Non-pigmented ciliary epithelial cell (primary cell): ENCODE data around the gene TMEM14A.
"Not testable (repeated sequence)": the region's sequence is repeated elsewhere in the genome, so short reads cannot be mapped to it uniquely, and the experiment has no call there.

ENCODE experiments used
- DNase-seq: peaks from one replicate; pipeline ENCODE4 v3.0.0-alpha.2; 2010; ENCODE audit warnings: low read depth

TMEM14A gene

DNA sequence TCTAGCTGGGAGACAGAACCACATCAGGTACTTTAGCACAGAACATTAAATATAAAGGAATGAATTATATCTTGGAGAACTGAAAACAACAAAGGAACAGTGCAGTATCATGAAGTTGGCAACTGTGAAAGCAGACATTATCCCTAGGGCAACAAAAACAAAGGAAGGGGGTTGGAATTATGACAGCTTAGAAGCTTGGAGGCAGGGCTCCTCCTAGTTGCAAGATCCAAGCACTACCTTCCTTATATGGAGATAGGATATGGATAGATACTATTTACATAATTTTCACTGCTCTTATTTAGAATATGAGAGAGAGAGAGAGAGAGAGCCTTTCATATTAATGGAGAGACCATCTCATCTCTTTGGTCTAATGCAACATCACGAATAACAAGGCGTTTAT is 27.0 kb downstream of the TMEM14A start:
- DNase-seq = no peak

DNA sequence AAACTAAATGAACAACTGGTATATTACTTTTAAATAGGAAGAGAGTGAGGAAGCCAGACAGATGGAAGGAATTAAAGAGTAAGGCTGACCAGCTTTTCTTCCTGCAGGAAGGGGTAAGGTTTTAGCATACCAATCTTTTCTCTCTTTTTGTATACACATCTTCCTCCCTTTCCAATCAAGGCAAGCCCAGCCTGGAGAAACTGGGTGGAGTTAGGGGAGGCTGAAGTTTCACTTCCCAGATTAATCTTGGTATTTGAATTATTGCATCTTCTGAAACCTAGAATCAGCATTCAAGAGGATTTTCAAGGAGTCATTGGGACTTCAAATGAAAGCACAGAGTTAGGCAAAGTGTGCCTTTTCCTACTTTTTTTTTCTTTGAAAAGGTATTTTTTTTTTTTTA is 33.1 kb downstream of the TMEM14A start:
- DNase-seq = no peak

DNA sequence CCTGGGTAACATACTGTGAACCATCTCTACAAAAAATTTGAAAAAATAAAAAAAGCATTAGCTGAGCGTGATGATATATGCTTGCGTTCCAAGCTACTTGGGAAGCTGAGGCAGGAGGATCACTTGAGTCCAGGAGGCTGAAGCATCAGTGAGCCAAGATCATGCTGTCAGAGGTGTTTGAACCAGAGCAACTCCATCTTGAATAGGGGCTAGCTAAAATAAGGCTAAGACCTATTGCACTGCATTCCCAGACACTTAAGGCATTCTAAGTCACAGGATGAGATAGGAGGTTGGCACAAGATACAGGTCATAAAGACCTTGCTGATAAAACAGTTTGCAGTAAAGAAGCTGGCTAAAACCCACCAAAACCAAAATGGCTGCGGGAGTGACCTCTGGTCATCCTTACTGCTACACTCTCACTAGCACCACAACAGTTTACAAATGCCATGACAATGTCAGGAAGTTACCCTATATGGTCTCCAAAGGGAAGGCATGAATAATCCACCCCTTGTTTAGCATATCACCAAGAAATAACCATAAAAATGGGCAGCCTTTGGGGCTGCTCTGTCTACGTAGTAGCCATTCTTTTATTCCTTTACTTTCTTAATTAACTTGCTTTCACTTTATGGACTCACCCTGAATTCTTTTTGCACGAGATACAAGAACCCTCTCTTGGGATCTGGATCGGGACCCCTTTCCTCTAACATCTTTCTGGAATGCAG is 34.0 kb downstream of the TMEM14A start:
- not testable (repeated sequence) for DNase-seq

DNA sequence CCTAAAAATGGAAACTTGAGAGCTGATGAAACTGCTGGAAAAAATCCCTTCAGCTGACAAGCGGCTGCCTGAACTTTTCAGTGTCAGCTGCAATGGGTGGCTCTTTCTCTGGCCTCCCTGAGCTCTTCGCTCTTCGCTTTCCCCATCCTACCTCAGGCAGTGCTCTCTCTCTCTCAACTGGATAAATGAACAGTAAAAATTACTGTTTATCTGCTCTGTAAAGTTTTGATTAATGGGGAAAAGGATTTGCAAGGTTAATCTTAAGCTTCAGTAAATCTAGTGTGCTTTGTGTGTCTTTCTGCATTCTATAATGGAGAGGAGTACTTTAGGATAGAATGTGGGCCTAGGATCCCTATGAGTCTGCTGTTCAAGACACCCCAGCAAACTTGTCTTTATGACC is 35.1 kb downstream of the TMEM14A start:
- no peak for DNase-seq

DNA sequence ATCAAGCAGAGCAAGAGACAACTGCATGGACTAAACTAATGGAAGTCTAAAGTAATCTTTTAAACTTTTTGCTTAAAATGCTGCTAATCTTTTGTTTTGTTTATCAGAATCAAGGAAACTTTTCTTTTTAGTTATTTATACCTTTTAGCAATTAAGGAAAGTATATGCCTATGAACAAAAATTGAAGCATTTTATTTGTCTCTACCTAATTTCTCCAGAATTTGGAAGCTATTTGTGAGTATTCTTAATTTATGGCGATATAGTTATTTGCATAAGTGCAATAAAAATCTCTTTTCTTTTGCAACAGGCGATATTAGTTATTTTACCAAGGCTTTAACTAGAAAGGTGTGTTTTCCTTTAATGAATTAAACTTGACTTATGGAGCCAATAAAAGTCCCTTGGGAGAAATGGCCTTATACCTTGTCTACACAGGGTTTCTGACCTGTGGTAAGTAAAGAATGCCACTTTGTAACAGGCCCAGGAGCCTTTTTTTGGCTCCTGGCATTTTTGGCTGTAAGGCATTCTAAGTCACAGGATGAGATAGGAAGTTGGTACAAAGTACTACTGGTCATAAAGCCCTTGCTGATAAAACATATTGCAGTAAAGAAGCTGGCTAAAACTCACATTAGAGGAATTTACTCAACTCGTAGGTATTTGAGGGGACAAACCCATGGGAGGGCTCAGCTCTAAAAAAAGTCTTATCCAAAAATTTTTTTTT is 37.2 kb downstream of the TMEM14A start:
- DNase-seq = no peak

DNA sequence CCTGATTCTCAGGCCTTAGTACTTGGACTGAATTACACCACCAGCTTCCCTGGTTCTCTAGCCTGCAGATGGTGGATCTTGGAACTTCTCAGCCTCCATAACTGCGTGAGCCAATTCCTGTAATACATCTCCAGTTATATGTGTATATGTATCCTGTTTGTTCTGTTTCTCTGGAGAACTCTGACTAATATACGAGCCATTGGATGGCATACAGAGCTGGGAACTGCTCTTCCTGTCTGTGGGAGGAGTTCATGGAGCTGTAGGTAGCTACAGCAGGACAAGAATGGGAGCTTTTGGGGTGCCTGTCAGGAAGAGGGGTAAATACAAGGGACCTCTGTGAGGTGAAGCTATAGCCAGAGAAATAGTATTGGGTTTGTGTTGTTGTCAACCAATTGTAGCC is 41.2 kb downstream of the TMEM14A start:
- DNase-seq = no peak

DNA sequence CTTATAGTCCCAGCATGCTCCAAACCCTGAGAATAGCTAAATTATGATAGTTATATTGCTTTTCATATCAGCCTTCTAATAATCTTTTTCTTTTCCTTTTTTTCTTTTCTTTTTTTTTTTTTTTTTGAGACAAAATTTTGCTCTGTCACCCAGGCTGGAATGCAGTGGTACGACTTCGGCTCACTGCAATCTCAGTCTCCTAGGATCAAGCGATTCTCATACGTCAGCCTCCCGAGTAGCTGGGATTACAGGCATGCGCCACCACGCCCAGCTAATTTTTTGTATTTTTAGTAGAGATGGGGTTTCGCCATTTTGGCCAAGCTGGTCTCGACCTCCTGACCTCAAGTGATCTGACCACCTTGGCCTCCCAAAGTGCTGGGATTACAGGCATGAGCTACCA is 43.8 kb downstream of the TMEM14A start:
- DNase-seq = not testable (repeated sequence)

DNA sequence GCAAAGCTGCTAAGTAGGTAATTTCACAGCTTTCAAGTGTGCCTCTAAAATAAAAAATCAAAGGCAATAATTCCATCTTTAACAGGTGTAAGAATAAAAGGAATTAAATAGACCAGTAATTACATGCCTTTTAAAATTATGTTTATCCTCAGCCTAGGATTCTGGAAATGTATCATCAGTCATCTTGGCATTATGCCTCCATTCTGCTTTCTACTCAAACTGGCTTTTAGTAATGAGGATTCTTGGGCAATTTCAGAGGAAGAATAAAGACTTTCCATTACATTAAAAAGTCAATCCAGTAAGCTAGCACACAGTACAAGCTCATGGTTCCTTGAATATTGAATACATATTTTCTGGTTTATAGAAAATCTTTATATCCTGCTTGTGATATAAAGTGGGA is 47.6 kb downstream of the TMEM14A start:
- DNase-seq = no peak

DNA sequence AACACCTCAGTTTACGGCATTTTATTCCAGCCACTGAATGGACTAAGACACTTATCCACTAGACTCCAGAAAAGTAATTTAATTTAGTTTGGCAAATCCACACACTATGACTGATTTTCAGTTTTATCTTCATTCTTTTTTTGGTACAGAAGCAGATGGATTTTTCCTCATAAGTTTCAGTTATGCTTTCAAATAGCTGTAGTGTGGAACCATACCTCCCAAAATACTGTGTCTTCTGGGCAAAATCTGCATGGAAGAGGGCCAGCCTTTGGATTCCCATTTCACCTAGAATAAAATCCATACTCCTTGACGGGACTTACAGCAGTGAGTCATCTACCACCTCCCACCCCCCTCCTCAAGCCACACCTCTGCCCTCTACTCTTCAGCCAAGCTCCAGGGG is 49.4 kb downstream of the TMEM14A start:
- DNase-seq = no peak

DNA sequence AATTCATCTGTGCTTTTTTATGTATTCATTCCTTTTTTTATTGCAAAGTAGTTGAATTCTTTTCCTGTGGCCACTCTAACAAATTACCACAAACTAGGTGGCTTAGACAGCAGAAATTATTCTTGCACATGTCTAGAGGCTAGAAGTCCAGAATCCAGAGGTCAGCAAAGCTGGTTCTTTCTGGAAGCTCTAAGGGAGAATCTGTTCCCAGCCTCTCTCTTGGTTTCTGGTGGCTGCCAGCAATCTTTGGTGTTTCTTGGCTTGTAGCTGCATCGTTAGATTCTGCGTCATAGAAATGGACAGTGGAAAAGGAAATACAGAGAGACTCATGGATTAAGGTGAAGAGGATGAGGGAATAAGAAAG is 53.1 kb downstream of the TMEM14A start:
- DNase-seq = no peak

DNA sequence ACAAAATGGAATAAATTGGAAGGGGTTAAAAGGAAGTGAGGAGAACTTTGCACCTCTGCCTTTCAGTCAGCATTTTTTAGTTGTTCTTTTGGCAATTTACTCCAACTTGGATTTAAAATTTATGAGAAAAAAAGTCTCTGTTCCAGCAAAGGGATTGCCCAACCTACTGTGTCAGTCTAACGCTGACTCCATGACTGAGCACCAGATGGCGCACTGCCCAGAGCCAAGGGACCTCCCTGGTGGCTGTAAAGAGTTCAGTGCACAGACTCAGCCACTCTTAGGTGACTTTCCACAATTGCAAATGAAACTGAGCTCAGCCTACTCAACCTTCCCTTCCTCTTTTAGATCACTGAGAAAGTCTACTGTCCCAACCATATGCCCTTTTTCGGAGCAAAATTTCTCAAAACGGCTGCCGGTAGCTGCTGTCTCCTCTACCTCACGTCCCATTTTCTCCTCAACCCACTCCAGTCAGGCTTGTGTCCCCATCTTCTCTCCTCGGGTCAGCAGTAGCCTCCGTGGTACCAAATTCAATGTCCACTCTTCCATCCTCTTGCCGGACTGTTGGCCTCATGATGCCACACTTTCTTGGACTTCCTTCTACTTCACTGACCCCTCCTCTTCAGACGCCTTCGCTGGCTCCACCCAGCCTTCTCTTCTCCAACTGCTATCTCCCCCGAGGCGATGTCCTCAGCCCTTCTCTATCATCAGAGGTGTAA is 53.7 kb downstream of the TMEM14A start:
- DNase-seq = peak; percentile 22

DNA sequence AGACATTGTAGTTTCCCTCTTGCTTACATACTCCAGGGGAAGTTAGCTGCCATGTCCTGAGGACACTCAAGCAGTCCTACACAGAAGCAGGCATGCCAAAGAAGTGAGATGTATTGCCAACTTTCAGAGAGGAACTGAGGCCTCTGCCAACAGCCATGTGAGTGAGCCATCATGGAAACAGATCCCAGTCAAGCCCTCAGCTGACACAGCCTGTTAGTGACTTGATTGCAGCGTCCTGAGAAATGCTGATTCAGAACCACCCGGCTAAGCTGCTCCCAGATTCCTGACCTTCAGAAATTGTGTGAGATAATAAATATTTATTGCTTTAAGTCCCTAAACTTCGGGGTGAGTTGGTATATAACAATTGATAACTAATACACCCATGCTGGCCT is 54.2 kb downstream of the TMEM14A start:
- no peak for DNase-seq

DNA sequence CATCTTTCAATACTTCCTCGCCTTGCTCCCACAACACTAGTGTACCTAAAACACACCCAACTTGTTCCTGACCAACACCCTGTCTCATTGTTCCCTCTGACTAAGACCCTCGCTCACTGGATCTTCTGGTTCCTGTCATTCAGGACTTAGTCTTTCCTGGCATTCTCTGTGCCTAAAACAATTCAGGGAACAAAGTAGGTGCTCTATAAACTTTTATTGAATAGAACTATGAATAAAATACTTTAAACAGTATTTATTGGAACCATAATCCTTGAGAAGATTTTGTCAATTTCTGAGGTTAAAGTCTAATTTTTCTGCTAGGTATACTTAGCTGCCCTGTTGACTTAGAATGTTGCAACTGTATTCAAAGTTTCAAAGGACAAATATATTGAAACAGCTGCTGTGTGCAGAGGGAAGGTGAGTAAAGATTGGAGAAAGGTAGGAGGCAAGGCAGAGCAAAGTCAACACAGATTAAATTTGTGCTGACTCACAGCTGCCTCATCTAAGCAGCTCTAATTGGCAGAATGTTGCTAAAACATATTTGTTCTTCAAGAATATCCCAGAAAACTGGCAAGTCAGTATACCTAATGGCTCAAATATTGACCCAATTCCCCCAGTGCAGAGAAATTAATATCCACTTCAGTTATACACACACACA is 54.8 kb downstream of the TMEM14A start:
- DNase-seq = no peak

DNA sequence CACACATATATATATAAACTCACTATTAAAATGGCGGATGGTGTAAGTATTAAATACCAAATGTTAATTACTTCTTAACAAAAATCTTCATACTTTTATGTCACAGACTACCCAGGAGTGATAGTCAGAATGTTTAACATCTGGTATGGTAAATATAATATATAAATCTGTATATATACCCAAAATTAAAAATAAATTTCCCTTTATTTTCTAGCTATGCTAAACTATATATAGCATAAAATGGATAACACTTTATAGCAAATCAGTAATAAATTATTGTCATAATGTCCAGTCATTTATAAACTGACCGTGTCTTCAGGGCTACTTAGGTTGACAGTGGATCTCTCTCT is 55.3 kb downstream of the TMEM14A start:
- DNase-seq = no peak

DNA sequence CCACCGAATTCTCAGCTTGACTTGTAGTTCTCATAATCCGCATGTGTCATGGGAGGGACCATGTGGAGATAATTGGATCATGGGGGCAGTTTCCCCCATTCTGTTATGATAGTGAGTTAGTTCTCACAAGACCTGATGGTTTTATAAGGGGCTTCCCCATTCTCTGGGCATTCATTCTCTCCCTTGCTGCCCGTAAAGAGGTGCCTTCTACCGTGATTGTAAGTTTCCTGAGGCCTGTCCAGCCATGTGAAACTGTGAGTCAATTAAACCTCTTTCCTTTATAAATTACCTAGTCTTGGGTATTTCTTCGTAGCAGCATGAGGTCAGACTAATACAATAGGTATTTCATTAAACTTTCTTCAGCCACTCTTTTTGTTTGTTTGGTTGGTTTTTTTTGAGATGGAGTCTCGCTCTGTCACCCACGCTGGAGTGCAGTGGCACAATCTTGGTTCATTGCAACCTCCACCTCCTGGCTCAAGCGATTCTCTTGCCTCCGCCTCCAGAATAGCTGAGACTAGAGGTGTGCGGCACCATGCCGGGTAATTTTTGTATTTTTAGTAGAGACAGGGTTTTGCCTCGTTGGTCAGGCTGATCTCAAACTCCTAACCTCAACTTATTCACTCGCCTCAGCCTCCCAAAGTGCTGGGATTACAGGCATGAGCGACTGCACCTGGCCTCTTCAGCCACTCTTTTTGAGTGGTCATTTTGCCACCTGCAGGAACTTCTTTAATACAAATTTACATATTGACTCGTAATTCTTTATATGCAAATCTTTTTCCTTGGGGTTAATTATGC is 56.0 kb downstream of the TMEM14A start:
- no peak for DNase-seq

DNA sequence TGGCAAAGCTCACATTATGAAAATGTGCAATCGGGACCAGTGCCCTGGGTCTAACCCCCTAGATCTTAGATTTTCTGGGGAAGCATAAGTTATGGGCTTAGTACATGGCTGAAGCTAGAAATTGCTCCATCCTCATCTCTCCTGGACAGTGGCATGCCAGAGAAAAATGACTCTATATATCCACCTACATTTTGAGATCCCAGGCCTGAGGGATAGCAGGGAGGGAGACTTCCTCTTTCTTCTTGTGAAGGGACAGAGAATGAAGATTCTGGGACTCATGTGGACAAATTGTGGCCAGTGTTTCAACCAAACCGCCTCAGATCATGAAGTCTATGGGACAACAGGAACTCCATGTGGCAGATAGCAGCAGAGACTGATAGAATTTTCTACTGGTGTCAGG is 57.0 kb downstream of the TMEM14A start:
- no peak for DNase-seq

DNA sequence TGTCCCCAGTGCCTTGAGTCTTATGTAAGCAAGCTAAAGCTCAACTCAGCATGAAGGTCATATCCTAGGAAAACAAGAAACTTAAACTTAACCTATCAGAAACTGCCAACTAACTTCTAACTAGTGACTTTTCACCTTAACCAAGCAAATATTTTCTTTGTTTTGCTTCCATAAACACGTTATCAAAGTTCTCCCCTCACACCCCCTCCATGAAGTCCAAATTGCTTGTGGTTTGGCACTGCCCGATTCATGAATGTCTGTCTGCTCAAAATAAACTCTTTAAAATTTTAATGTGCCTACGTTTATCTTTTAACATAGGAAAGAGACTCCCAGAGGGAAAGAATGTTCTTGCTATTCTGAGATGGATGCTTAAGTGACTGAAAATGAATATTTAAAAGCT is 57.5 kb downstream of the TMEM14A start:
- DNase-seq = no peak

DNA sequence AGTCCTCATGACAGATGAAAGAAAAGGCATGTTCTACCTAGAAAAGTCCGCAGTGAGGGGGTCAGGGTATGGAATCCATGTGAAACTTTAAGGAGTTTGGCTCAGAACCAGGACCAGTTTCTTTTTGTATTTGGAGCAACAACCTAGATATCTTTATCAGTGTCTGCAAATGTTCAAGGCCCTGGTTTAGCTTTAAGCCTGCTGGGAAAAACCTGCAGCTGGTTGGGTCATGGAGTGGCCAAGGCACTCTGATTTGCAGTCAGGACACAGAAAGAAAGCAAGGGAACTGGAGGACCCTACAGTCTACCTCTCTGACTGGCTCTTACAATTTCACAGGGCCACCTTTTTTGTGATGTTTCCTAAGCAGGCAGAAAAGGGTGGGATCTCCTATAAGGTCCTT is 58.7 kb downstream of the TMEM14A start:
- no peak for DNase-seq

DNA sequence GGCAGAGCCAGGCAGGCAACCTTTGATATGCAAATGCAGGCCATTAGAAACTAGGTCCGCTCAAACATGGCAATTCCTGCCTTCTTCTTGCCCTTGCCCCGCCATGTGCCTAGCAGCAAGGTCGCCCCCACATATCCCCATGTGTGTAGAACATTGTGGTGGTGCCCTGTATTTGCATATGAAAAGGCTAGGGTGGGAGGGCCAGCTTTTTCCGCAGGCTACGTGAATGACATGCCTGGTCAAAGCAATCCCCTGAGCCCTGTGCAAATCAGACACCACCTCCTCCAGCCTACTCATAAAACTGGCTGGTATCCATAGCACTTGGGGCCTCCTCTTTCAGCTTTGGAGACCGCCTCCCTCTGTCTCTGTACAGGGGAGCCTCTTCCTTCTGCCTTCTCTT is 60.8 kb downstream of the TMEM14A start:
- DNase-seq = no peak

DNA sequence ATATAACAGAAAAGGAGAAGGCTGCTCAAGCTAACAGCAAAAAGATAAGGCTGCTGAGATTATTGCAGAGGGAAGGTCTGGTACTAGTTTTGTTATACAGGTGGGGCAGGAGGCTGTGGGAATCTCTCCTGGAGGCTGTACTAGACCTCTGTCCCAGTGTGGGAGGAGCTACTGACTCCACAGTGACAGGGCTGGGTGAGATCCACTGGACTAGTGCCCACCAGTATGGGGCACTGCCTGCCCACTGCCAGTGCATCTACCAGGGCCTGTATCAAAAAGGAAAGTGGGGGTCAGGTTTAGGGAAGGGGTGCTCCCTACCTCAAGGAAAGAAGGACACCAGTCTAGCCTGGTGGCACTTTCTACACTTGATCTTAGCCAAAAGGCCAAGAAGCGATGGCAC is 62.3 kb downstream of the TMEM14A start:
- no peak for DNase-seq

DNA sequence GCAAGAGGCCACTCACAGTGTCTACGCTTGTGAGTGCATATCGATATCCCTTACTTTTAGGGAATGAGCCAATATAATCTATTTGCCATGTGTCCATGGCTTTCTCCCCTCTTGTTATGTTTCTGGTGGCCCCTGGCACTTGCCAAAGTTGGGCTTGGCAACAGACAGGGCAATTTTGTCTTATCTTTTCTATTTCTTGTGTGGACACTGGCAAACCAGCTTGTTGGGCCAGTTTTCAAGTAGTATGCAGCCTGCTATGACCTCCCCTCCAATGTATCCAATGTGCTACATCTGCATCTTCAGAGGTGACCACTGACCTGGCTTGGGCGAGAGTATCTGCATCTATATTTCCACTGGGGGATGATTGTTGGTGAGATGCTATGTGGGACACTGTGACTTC is 63.2 kb downstream of the TMEM14A start:
- DNase-seq = no peak

DNA sequence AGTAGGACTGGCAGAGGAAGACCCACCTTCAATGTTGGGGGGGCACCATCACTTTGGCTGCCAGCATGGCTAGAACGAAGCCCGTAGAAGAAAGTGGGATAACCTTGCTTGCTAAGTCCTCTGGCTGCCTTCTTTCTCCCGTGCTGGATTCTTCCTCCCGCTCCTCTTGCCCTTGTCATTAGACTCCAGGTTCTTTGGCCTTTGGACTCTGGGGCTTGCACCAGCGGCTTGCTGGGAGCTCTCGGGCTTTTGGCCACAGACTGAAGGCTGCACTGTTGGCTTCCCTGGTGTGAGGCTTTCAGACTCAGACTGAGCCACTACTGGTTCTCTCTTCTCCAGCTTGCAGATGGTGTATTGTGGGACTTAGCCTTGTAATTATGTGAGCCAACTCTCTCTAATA is 64.2 kb downstream of the TMEM14A start:
- DNase-seq = no peak
